Measurements from ENCODE around the gene SSR3.

The SSR3 gene

GRCh38 chr3:156554842-156555687 lies at the start of gene SSR3:
TSS of gene SSR3 (minus strand) at chr3:156555117. CDS start at chr3:156555089, 28 bp downstream.
- TF ChIP-seq POLR2A (IDR thresholded peaks at IDR 0.05; ENCODE audit: extremely low read depth, insufficient read length) (peak; percentile 76), MYC (IDR thresholded peaks at IDR 0.05; ENCODE audit: low read depth, low read length) (peak; percentile 60), MAX (IDR thresholded peaks at IDR 0.05; ENCODE audit: low read depth, low read length) (peak; percentile 95)
- TF ChIP-seq, protein P1, sequence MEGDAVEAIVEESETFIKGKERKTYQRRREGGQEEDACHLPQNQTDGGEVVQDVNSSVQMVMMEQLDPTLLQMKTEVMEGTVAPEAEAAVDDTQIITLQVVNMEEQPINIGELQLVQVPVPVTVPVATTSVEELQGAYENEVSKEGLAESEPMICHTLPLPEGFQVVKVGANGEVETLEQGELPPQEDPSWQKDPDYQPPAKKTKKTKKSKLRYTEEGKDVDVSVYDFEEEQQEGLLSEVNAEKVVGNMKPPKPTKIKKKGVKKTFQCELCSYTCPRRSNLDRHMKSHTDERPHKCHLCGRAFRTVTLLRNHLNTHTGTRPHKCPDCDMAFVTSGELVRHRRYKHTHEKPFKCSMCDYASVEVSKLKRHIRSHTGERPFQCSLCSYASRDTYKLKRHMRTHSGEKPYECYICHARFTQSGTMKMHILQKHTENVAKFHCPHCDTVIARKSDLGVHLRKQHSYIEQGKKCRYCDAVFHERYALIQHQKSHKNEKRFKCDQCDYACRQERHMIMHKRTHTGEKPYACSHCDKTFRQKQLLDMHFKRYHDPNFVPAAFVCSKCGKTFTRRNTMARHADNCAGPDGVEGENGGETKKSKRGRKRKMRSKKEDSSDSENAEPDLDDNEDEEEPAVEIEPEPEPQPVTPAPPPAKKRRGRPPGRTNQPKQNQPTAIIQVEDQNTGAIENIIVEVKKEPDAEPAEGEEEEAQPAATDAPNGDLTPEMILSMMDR (IDR thresholded peaks at IDR 0.05; ENCODE audit: low read depth, low read length), result no peak
- peak; percentile 99 for DNase-seq (ENCODE audit: low read depth)
- H3K4me3 ChIP-seq (ENCODE audit: low read depth, low read length), result peak within 1 kb of the TSS; percentile 79

GRCh38 chr3:156604064-156604641 lies 49.2 kb upstream of the SSR3 start:
- H3K4me3 ChIP-seq (ENCODE audit: low read depth, low read length), result no peak overlapping the region
- TF ChIP-seq, protein P1 (IDR thresholded peaks at IDR 0.05; ENCODE audit: low read depth, low read length), result no peak
- TF ChIP-seq POLR2A (IDR thresholded peaks at IDR 0.05; ENCODE audit: extremely low read depth, insufficient read length) (no peak), MAX (IDR thresholded peaks at IDR 0.05; ENCODE audit: low read depth, low read length) (no peak), MYC (IDR thresholded peaks at IDR 0.05; ENCODE audit: low read depth, low read length) (no peak)
- DNase-seq (ENCODE audit: low read depth), result no peak

GRCh38 chr3:156603379-156604017 lies 48.6 kb upstream of the SSR3 start:
- TF ChIP-seq, protein P1 (IDR thresholded peaks at IDR 0.05; ENCODE audit: low read depth, low read length), result no peak
- TF ChIP-seq MYC (IDR thresholded peaks at IDR 0.05; ENCODE audit: low read depth, low read length) (no peak), MAX (IDR thresholded peaks at IDR 0.05; ENCODE audit: low read depth, low read length) (no peak)
- no peak for DNase-seq (ENCODE audit: low read depth)
- no peak overlapping the region for H3K4me3 ChIP-seq (ENCODE audit: low read depth, low read length)

DNA sequence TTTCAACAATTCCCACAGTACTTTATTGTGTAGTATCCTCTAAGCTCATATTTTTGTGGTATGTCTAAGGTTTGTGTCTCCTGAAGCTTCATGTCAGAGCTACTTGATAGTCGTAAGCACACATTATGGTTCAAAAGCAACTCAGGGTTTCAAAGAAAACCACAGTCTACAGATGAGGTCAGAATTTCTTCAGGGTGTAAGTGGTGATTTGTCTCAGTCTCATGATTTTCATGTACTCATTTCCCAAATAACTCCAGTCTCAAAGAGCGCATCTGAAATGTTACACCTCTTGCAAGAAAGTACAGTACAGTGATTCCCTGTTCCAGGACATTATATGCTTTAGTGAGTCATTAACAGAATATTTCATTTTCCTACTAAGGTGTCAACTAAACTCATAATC lies 47.5 kb upstream of the SSR3 start:
- DNase-seq (ENCODE audit: low read depth), result no peak
- H3K4me3 ChIP-seq (ENCODE audit: low read depth, low read length), result no peak overlapping the region
- TF ChIP-seq MYC (IDR thresholded peaks at IDR 0.05; ENCODE audit: low read depth, low read length) (no peak), MAX (IDR thresholded peaks at IDR 0.05; ENCODE audit: low read depth, low read length) (no peak), POLR2A (IDR thresholded peaks at IDR 0.05; ENCODE audit: extremely low read depth, insufficient read length) (no peak)
- TF ChIP-seq, protein P1 (IDR thresholded peaks at IDR 0.05; ENCODE audit: low read depth, low read length), result no peak

DNA sequence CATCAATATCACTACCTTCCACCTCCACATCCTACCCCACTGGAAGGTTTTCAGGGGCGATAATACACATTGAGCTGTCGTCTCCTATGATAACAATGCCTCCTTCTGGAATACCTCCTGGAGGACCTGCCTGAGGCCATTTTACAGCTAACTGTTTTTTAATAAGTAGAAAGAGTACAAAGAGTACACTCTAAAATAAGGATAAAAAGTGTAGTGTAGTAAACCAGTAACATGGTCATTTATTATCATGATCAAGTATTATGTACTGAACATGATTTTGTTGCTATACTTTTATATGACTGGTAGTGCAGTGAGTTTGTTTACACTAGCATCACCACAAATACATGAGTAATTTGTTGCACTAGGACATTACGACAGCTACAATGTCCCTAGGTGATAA lies 46.6 kb upstream of the SSR3 start:
- no peak overlapping the region for H3K4me3 ChIP-seq (ENCODE audit: low read depth, low read length)
- DNase-seq (ENCODE audit: low read depth), result no peak
- TF ChIP-seq MAX (IDR thresholded peaks at IDR 0.05; ENCODE audit: low read depth, low read length) (no peak), MYC (IDR thresholded peaks at IDR 0.05; ENCODE audit: low read depth, low read length) (no peak), POLR2A (IDR thresholded peaks at IDR 0.05; ENCODE audit: extremely low read depth, insufficient read length) (no peak)
- TF ChIP-seq, protein P1 (IDR thresholded peaks at IDR 0.05; ENCODE audit: low read depth, low read length), result no peak
